NCI-H2227 (cell line): ENCODE results near the gene LUZP1.
A peak's percentile ranks its signal among the peaks of the same experiment; 100 is the strongest.
"Not testable (repeated sequence)": the region's sequence is repeated elsewhere in the genome, so short reads cannot be mapped to it uniquely, and the experiment has no call there.

Experiments
- DNase-seq: peaks from one replicate; lab custom pipeline; 2025; ENCODE audit not compliant: unreplicated experiment; lab: John Stamatoyannopoulos, UW

LUZP1 gene

DNA sequence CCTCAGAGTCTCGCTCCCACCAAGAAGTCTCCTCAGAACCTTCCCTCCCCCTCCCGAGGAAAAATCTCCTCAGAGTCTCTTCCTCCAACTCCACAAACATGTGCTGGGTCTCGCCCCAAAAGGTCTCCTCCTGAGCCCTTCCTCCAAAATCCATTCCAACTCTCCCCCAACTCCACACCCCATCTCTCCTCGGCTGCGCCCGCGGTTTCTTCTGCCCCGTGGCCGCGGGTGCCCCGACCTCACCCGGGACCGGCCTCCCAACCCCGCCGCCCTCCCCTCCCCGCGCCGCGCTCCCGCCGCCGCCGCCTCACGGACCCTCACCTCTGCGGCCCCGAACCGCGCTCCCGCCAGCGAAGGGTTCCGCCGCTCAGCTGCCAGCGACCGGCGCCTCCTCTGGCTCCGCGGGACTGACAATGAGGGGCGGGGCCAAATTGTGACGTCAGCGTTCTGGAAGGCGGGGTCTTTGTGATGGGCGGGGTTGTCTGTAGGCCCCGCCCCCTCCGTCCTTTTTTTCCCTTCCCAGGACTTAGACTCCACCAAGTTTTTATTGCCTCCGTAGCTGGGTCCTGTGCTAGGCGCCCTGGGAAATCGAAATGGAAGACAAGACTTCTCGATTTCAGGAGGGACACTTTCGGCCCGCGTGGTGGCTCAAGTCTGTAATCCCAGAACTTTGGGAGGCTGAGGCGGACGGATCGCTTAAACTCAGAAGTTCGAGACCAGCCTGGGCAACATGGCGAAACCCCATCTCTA, at the start of gene LUZP1:
Gene LUZP1, minus strand, starts transcription at position 412 of the 750 bp plus-strand sequence.
- DNase-seq = peak; percentile 86

GRCh38 chr1:23217421-23218115, 48.9 kb upstream of the LUZP1 start, which contains the start of gene HTR1D:
HTR1D (minus strand) TSS chr1:23217502; CDS start chr1:23194219, 23,283 bp downstream.
- peak; percentile 57 for DNase-seq

GRCh38 chr1:23216771-23217420, 48.2 kb upstream of the LUZP1 start:
- peak; percentile 67 for DNase-seq

DNA sequence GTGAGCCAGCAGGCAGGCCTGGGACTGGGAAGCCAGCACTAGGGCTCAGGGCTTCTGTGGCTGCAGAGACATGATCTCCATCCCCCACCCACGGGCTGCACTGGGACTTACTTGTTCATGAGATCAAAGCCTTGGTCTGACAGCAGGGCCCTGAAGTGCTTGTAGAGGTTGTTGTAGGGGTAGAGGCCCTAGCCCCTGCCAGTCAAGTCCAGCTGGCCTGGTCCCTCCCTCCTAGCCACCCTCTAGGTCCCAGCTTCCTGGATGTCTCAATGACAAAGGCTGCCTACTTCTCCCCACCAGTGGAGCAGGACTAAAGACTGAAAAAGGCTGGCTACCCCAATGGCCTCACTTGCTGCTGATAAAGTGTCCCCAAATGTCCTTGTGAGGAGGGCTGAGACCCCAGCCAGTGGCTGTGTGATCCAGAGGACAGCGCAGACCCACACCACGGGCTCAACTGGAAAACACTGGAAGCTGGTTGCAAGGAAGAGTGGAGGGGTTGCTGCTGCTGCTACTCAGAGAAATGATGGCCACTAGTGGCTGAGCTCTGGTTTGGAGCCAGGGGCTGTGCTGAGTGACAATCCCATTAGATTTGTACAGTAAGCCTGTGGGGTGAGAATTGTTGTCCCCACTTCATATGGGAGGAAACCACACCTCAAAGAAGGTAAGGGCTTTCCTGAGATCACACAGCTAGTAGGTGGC, 47.2 kb upstream of the LUZP1 start:
- no peak for DNase-seq

GRCh38 chr1:23215291-23215690, 46.6 kb upstream of the LUZP1 start:
- no peak for DNase-seq

DNA sequence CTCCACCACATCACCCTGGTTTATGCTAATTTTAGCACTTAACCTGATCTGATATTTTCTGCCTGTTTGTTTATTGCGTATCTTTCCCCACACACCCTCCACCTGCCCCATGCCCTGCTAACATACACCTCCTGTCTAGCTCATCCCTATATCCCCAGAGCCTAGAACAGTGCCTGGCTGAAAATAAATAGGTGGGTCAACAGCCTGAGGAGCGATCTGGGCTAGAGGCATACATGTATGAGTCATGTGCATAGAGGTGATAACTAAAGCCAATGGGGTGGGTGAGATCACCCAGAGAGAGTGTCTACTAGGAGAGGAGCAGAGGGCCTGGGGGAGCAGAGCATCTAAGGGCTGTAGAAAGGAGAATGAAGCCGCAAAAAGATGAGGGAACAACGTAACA, 46.0 kb upstream of the LUZP1 start:
- no peak for DNase-seq

- DNase-seq = no peak
Observed at GRCh38 chr1:23211955-23212354, 43.3 kb upstream of the LUZP1 start.

GRCh38 chr1:23210963-23211362, 42.3 kb upstream of the LUZP1 start:
- no peak for DNase-seq

DNA sequence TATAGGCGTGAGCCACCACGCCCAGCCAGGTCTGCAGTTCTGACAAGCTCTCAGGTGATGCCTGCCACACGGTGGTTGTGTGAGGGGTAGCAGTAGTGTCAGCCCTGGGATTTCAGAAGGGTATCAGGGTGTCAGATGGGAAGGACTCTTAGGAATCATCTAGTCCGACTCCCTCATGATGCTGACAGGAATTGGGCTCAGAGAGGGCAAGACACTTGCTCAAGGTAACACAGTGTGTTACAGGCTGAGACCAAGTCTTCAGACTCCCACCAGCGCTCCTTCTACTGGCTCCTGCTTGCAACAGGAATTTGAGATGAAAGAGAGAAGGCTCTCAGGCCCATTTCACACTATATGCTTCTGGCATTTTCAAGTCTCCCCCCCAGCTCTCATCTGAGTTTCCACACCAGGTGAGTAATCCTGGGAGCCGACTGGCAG, 41.7 kb upstream of the LUZP1 start:
- DNase-seq = no peak

DNA sequence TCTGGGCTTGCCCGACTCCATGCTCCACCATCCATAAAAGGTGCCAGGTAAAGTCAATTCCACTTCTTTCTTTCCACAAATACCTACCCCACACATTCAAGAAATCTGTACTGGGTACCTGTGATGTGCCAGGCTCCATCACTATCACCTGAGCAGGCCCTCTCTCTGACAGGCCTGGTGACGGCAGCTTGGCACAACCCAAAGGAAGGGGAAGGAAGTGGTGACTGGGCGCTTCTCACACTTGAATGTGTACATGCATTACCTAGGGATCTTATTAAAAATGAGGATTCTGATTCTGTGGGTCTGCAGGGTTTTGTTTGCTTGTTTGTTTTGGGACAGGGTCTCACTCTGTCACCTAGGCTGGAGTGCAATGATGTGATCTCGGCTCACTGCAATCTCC, 41.1 kb upstream of the LUZP1 start:
- no peak for DNase-seq

DNA sequence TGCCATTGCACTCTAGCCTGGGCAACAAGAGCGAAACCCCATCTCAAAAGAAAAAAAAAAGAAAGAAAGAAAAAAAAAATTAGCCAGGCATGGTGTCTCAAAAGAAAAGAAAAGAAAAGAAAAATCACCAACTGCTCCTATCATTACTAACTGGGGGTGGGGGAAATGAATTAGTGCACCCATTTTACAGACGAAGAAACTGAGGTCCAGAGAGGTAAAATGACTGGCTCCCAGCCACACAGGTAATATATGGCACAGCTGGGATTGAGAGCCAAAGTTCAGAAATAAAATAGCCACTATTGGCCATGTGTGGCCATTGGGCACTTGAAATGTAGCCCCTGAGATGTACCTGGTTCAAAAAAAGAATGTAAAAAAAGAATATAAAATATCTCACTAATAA, 39.9 kb upstream of the LUZP1 start:
- no peak for DNase-seq

DNA sequence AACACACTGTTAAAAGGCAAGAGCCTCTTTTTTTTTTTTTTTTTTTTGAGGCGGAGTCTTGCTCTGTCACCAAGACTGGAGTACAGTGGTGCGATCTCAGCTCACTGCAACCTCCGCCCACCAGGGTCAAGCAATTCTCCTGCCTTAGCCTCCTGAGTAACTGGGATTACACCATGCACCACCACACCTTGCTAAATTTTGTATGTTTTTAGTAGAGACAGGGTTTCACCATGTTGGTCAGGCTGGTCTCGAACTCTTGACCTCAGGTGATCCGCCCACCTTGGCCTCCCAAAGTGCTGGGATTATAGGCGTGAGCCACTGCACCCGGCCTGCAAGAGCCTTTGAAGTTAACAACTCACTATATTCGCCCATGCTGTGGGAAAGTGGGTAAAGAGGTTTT, 39.1 kb upstream of the LUZP1 start:
- DNase-seq = not testable (repeated sequence)

- no peak for DNase-seq
Observed at GRCh38 chr1:23202263-23202749, 33.6 kb upstream of the LUZP1 start.

GRCh38 chr1:23200883-23201282, 32.2 kb upstream of the LUZP1 start:
- DNase-seq = no peak

GRCh38 chr1:23198373-23198772, 29.7 kb upstream of the LUZP1 start:
- no peak for DNase-seq

GRCh38 chr1:23196627-23197328, 28.1 kb upstream of the LUZP1 start:
- DNase-seq = no peak

DNA sequence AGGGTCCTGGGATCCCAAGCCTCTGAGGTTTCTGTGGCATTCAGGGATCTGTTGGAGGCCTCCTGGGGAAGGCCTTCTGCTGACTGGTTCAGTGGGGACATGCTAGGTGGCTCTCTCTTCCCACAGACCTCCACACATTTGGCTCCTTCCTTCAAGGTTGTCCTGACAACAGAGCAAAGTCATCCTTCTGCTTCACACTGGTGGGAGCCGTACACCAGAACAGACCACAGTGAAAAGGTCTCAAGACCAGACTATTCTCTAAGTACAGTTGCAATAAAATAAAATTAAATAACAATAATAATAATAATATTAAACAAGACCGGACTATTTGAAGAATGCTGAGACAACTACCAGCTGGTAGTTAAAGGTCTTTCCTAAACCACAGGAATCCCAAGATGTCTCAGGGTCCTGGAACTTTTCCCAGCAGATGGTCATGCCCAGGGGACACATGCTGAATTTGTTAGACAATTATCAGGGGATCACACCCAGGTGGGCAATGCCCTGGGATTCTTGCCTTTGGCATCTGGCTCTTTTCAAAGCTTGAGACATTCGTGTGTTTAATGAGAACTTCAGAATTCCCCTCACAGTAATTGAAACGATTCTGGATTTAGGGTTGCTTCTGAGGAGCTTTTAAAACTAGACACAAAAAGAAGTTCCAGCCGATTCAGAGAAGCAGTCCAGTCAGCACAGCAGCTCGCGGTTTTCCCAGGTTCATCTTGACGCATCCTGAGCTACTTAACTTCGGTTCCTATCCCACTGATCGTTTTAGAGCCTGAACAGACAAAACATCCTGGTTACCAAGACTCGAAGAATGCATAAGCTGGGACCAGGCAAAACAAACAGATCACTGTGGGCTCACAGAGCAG, 25.7 kb upstream of the LUZP1 start:
- no peak for DNase-seq

- no peak for DNase-seq
Observed at GRCh38 chr1:23193391-23194118, 24.9 kb upstream of the LUZP1 start.

- no peak for DNase-seq
Observed at GRCh38 chr1:23191199-23191598, 22.5 kb upstream of the LUZP1 start.
